OCI-LY3 (cell line): Measurements from ENCODE around the gene KRTAP9-8.

Experiments used
- H2AFZ ChIP-seq: fragments of 200-600, 300-600 bp; shearing (Covaris generic); 2 replicates; pipeline ENCODE4 v1.6.0; 2014; ENCODE audit warnings: antibody characterized with exemption, low read depth, low read length
- H3K27ac ChIP-seq: fragments of 200-600, 300-600 bp; sonication (generic); 2 replicates; pipeline ENCODE4 v1.5.1; 2014; ENCODE audit warnings: mild to moderate bottlenecking, low read length, moderate library complexity, mixed read lengths
- H3K27me3 ChIP-seq: fragments of 200-600, 300-600 bp; sonication (generic); 2 replicates; pipeline ENCODE4 v1.6.1; 2014; ENCODE audit warnings: low read depth, low read length, mixed read lengths
- H3K36me3 ChIP-seq: fragments of 200-600, 300-600 bp; sonication (generic); replicated peaks from 2 replicates; pipeline ENCODE3; 2014; ENCODE audit warnings: low read depth, low read length, mixed read lengths
- H3K4me1 ChIP-seq: fragments of 300-600, 200-600 bp; sonication (generic); 2 replicates; pipeline ENCODE4 v1.6.1; 2014; ENCODE audit warnings: low read length, mixed read lengths
- H3K4me2 ChIP-seq: fragments of 200-600, 300-600 bp; sonication (generic); 2 replicates; pipeline ENCODE4 v1.6.1; 2014; ENCODE audit warnings: low read length, mixed read lengths
- H3K4me3 ChIP-seq: fragments of 300-600, 200-600 bp; sonication (generic); 2 replicates; pipeline ENCODE4 v1.5.1; 2014; ENCODE audit warnings: antibody characterized with exemption, mild to moderate bottlenecking, low read length, moderate library complexity
- H3K79me2 ChIP-seq: fragments of 300-600, 200-600 bp; shearing (Covaris generic); 2 replicates; pipeline ENCODE4 v1.6.1; 2014; ENCODE audit warnings: mild to moderate bottlenecking, low read length, mixed read lengths
- H3K9ac ChIP-seq: fragments of 300-600, 200-600 bp; shearing (Covaris generic); 2 replicates; pipeline ENCODE4 v1.6.0; 2014; ENCODE audit warnings: mild to moderate bottlenecking, low read length, moderate library complexity
- H3K9me3 ChIP-seq: fragments of 200-600, 300-600 bp; shearing (Covaris generic); 2 replicates; pipeline ENCODE4 v1.6.1; 2014; ENCODE audit warnings: low read length, mixed read lengths; ENCODE audit not compliant: insufficient read depth
- H4K20me1 ChIP-seq: fragments of 200-600, 300-600 bp; sonication (generic); 2 replicates; pipeline ENCODE4 v1.6.1; 2016; ENCODE audit warnings: low read length, mixed read lengths; ENCODE audit not compliant: insufficient read depth
- EZH2phosphoT487 ChIP-seq: fragments of 200-600 bp; shearing (Covaris generic); IDR thresholded peaks from 2 replicates; pipeline ENCODE4 v1.6.1; 2018; ENCODE audit warnings: antibody characterized with exemption, mixed run types, low read depth
- TF ChIP-seq, protein P1 (sequence below): fragments of 200-600, 300-600 bp; sonication (generic); IDR thresholded peaks from 2 replicates; pipeline ENCODE4 v1.5.1; 2014; ENCODE audit warnings: antibody characterized with exemption, low read length, low read depth

Gene KRTAP9-8

DNA sequence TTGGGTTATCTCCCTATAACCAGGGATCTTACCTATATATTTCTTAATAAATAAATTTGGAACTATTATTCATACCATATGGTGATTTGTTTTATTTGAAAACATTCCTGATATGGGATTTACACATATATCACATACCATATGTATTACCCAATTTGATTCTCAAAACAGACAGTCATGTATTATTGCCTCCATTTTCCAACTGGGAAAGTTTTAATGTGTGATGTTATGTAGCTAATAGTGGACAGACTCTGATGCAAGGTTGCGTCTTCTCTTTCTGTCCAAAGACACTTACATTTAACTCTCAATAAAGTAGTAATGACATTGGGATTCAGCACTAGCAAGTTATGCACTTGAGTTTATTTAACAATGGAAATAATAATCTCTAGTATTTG, 18.5 kb downstream of the KRTAP9-8 start:
- H2AFZ ChIP-seq = no peak overlapping the region
- no peaks in the 10 kb centered on the region for H3K4me1 ChIP-seq
- TF ChIP-seq EZH2phosphoT487 = no peak
- TF ChIP-seq, protein P1, sequence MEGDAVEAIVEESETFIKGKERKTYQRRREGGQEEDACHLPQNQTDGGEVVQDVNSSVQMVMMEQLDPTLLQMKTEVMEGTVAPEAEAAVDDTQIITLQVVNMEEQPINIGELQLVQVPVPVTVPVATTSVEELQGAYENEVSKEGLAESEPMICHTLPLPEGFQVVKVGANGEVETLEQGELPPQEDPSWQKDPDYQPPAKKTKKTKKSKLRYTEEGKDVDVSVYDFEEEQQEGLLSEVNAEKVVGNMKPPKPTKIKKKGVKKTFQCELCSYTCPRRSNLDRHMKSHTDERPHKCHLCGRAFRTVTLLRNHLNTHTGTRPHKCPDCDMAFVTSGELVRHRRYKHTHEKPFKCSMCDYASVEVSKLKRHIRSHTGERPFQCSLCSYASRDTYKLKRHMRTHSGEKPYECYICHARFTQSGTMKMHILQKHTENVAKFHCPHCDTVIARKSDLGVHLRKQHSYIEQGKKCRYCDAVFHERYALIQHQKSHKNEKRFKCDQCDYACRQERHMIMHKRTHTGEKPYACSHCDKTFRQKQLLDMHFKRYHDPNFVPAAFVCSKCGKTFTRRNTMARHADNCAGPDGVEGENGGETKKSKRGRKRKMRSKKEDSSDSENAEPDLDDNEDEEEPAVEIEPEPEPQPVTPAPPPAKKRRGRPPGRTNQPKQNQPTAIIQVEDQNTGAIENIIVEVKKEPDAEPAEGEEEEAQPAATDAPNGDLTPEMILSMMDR = no peak
- no peaks in the 10 kb centered on the region for H3K36me3 ChIP-seq
- no peak overlapping the region for H3K27ac ChIP-seq
- H3K4me2 ChIP-seq = no peak overlapping the region
- no peaks in the 10 kb centered on the region for H4K20me1 ChIP-seq
- H3K4me3 ChIP-seq = no peak overlapping the region
- no peak overlapping the region for H3K9ac ChIP-seq
- H3K79me2 ChIP-seq = no peaks in the 10 kb centered on the region
- no peaks in the 10 kb centered on the region for H3K9me3 ChIP-seq
- peaks cover 39% of the 10 kb centered on the region for H3K27me3 ChIP-seq

DNA sequence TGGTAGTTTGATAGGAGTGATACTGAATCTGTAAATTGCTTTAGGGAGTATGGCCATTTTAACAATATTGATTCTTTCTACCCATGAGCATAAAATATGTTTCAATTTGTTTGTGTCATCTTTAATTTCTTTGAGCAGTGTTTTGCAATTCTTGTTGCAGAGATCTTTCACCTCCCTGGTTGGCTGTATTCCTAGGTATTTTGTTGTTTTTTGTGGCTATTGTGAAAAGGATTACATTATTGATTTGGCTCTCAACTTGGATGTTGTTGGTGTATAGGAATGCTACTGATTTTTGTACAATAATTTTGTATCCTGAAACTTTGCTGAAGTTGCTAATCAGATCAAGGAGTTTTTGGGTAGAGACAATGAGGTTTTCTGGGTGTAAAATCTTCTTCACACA, 20.6 kb downstream of the KRTAP9-8 start:
- Histone ChIP-seq H3K4me1 (no peaks in the 10 kb centered on the region), H3K9ac (no peak overlapping the region), H3K9me3 (no peaks in the 10 kb centered on the region), H4K20me1 (no peaks in the 10 kb centered on the region), H3K27ac (no peak overlapping the region), H2AFZ (no peak overlapping the region), H3K4me2 (no peak overlapping the region), H3K27me3 (peaks cover 44% of the 10 kb centered on the region), H3K36me3 (no peaks in the 10 kb centered on the region), H3K4me3 (no peak overlapping the region), H3K79me2 (no peaks in the 10 kb centered on the region)
- TF ChIP-seq, protein P1 = no peak
- no peak for TF ChIP-seq EZH2phosphoT487

DNA sequence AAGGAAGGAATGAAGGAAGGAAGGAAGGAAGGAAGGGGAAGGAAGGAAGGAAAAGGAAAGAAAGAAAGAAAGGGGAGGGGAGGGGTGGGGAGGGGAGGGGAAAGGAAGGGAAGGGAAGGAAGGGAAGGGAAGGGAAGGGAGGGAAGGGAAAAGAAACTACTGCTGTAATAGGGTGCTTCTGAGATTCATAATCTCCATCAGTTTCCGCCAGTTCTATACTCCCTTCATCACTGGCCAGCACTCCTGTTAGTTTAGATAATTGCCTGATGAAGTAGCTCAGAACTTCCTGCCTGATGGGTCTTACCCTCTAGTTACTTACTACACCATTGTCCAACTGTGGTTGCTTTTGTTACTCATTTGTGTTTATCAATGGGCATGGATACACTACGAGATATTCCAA, 25.4 kb downstream of the KRTAP9-8 start:
- Histone ChIP-seq H4K20me1 (no peaks in the 10 kb centered on the region), H3K4me1 (no peaks in the 10 kb centered on the region), H3K79me2 (no peaks in the 10 kb centered on the region), H3K9me3 (no peaks in the 10 kb centered on the region), H3K9ac (no peak overlapping the region), H3K27ac (no peak overlapping the region), H2AFZ (no peak overlapping the region), H3K36me3 (no peaks in the 10 kb centered on the region), H3K27me3 (peaks cover 27% of the 10 kb centered on the region), H3K4me2 (no peak overlapping the region), H3K4me3 (no peak overlapping the region)
- no peak for TF ChIP-seq EZH2phosphoT487

DNA sequence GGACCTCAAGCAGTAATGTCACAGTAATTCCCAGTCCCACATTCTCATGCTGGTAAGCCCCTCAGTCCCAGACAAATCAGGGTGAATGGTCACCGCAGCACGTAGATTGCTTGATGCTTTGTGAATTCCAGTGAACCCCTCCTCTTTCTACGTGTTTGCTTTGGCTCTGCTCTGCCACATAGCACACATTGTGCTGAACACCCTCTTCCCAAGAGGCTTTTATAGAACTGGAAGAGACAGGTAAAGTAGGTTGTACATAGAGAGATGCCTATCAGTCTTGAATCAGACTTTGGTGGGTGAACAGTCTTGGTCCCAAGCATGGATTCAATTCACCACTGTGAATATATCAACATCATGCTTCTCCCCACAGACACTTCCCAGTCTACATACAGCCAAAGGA, 26.8 kb downstream of the KRTAP9-8 start:
- no peak overlapping the region for H3K9ac ChIP-seq
- H3K36me3 ChIP-seq = no peaks in the 10 kb centered on the region
- H3K27me3 ChIP-seq = peaks cover 14% of the 10 kb centered on the region
- H2AFZ ChIP-seq = no peak overlapping the region
- no peaks in the 10 kb centered on the region for H4K20me1 ChIP-seq
- no peak overlapping the region for H3K4me2 ChIP-seq
- TF ChIP-seq EZH2phosphoT487 = no peak
- TF ChIP-seq, protein P1 = no peak
- H3K4me3 ChIP-seq = no peak overlapping the region
- H3K27ac ChIP-seq = no peak overlapping the region
- H3K9me3 ChIP-seq = no peaks in the 10 kb centered on the region
- H3K79me2 ChIP-seq = no peaks in the 10 kb centered on the region
- H3K4me1 ChIP-seq = no peaks in the 10 kb centered on the region

DNA sequence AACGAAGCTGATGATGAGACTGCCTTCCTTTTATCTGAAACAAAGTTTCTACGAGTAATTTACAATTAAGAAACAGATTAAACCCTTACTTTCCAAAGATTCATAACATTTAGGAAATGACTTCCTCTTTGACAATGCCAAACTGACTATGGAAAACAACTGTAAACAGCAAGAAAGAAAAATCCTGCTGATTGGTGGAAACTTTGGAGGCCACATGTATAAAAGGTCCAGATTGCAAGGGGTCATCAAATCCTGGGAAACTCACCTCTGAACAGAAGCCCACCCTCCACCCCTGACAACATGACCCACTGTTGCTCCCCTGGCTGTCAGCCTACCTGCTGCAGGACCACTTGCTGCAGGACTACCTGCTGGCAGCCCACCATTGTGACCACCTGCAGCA, 27.3 kb downstream of the KRTAP9-8 start, which contains the start of gene KRTAP9-6:
TSS of gene KRTAP9-6 (plus strand) at position 301 of the 400 bp plus-strand sequence. CDS start at position 301, 0 bp downstream.
- H3K27me3 ChIP-seq = peaks cover 14% of the 10 kb centered on the region
- no peak within 1 kb of the TSS for H3K27ac ChIP-seq
- no peaks in the 10 kb centered on the region for H3K4me1 ChIP-seq
- no peaks in the 10 kb centered on the region for H3K9me3 ChIP-seq
- no peak within 1 kb of the TSS for H2AFZ ChIP-seq
- no peaks in the 10 kb centered on the region for H3K79me2 ChIP-seq
- H3K9ac ChIP-seq = no peak within 1 kb of the TSS
- no peak within 1 kb of the TSS for H3K4me2 ChIP-seq
- H3K36me3 ChIP-seq = no peaks in the 10 kb centered on the region
- H4K20me1 ChIP-seq = no peaks in the 10 kb centered on the region
- TF ChIP-seq, protein P1 = no peak
- TF ChIP-seq EZH2phosphoT487 = no peak
- no peak within 1 kb of the TSS for H3K4me3 ChIP-seq
